ENCODE measurements around the gene PYGO2. TPM values are rescaled to one million over a fixed set of nuclear protein-coding genes. Genes with fewer than 3 reads are reported as not detected.
"Not testable (repeated sequence)": the region's sequence is repeated elsewhere in the genome, so short reads cannot be mapped to it uniquely, and the experiment has no call there.

PYGO2 gene
- total RNA-seq, 1 donor: 18.5 TPM

DNA sequence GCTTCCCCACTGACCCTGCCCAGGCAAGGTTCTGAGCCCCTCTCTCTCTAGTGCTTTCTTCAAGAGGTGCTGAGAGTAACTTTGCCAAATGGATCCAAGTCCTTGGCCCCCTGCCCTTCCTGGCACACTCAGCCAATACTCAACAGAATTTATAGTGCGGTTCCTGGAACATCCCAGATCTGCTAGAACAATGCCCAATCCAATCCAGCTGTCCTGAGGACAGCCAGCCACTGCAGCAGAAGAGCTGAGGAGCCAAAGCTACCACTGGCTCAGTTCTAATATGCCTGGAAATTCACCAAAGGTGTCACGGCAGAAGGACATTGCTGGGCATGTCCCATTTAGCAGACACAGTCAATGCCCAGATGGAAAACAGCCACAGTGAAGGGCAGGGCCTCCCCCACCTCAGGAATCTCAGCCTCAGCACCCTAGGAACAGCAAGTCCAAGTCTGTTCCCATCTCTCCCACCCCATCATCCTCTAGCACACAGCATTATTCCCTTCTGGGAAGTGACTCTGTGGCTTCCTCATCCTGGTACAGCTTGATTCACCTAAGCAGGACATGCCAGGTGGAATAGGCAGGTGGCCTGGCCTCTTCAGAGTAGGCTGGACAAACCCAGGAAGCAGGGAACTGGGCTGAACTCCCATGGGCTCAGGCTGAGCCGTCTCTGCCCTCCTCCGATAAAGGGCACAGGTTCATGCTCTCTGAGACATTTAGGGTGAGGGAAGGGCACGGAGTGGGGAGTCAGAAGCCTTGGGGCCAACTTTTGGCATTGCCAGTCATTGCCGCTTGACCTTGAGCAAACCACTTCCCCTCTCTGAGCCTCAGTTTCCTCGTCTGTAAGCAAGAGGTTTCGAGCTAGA, 49.7 kb downstream of the PYGO2 start:
- no peak overlapping the region for H3K27ac ChIP-seq (ENCODE audit: low read depth, low read length)
- H3K36me3 ChIP-seq (ENCODE audit: insufficient read depth, low read length): no peaks in the 10 kb centered on the region
- no peaks in the 10 kb centered on the region for H3K27me3 ChIP-seq (ENCODE audit: insufficient read depth, low read length)
- no peak overlapping the region for H2AFZ ChIP-seq (ENCODE audit: low read length)
- no peak overlapping the region for H3K4me2 ChIP-seq (ENCODE audit: insufficient read depth, low read length)
- H3K9me3 ChIP-seq (ENCODE audit: low read depth, low read length): no peaks in the 10 kb centered on the region
- H3K79me2 ChIP-seq (ENCODE audit: insufficient read depth, low read length): no peaks in the 10 kb centered on the region
- no peak overlapping the region for H3K4me3 ChIP-seq (ENCODE audit: insufficient read depth, low read length)
- H3K4me1 ChIP-seq (ENCODE audit: insufficient read depth, low read length): no peaks in the 10 kb centered on the region
- no peak for DNase-seq (ENCODE audit: insufficient read length, low spot score, missing footprints)
- TF ChIP-seq, protein P1, sequence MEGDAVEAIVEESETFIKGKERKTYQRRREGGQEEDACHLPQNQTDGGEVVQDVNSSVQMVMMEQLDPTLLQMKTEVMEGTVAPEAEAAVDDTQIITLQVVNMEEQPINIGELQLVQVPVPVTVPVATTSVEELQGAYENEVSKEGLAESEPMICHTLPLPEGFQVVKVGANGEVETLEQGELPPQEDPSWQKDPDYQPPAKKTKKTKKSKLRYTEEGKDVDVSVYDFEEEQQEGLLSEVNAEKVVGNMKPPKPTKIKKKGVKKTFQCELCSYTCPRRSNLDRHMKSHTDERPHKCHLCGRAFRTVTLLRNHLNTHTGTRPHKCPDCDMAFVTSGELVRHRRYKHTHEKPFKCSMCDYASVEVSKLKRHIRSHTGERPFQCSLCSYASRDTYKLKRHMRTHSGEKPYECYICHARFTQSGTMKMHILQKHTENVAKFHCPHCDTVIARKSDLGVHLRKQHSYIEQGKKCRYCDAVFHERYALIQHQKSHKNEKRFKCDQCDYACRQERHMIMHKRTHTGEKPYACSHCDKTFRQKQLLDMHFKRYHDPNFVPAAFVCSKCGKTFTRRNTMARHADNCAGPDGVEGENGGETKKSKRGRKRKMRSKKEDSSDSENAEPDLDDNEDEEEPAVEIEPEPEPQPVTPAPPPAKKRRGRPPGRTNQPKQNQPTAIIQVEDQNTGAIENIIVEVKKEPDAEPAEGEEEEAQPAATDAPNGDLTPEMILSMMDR (IDR thresholded peaks at IDR 0.05; ENCODE audit: extremely low read depth, low read depth, low read length): no peak
- no peaks in the 10 kb centered on the region for H4K20me1 ChIP-seq (ENCODE audit: insufficient read depth, low read length)

DNA sequence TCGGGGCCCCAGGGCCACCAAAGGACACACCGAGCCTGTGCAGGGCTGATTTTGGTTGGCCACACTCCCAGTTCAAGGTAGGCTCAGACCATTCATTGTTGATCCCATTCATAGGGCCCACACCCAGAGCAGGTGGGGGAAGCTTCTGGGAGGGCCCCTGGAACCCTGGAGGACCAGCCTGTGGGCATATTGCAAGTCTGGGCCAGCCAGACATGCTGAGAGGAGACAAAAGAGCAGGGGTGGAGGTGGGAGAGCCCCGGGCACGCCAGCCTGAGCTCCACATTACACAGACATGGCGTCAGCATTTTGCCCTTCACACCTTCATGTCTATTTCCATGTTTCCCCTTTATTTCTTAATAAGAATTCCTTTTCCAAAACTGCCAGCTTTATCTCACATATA, 50.7 kb downstream of the PYGO2 start:
- Histone ChIP-seq H3K4me3 (ENCODE audit: insufficient read depth, low read length) (no peak overlapping the region), H3K9me3 (ENCODE audit: low read depth, low read length) (no peaks in the 10 kb centered on the region), H3K27me3 (ENCODE audit: insufficient read depth, low read length) (no peaks in the 10 kb centered on the region), H3K4me2 (ENCODE audit: insufficient read depth, low read length) (no peak overlapping the region), H3K79me2 (ENCODE audit: insufficient read depth, low read length) (no peaks in the 10 kb centered on the region), H3K4me1 (ENCODE audit: insufficient read depth, low read length) (no peaks in the 10 kb centered on the region), H2AFZ (ENCODE audit: low read length) (no peak overlapping the region), H3K27ac (ENCODE audit: low read depth, low read length) (no peak overlapping the region), H4K20me1 (ENCODE audit: insufficient read depth, low read length) (no peaks in the 10 kb centered on the region), H3K36me3 (ENCODE audit: insufficient read depth, low read length) (no peaks in the 10 kb centered on the region)
- DNase-seq (ENCODE audit: insufficient read length, low spot score, missing footprints): no peak
- TF ChIP-seq, protein P1 (IDR thresholded peaks at IDR 0.05; ENCODE audit: extremely low read depth, low read depth, low read length): no peak

DNA sequence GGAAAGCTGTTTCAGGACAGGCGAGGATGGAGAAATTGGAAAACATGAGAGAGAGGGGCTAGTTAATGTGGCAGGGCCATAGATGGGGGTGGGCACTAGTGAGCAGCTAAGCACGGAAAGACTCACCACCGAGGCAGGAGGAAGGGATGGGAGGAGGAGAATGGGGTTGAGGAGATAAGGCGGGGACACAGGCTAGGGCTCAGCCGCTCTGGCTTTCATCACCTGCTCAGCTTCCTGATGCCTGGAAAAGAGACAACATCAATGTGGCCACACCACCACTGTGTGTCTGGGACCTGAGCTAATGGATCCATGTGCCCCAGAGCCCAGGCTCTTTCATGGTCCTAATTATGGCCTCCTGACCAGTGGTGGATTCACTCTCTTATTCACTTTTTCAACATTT, 52.6 kb downstream of the PYGO2 start:
- no peaks in the 10 kb centered on the region for H3K36me3 ChIP-seq (ENCODE audit: insufficient read depth, low read length)
- no peaks in the 10 kb centered on the region for H3K27me3 ChIP-seq (ENCODE audit: insufficient read depth, low read length)
- no peaks in the 10 kb centered on the region for H3K79me2 ChIP-seq (ENCODE audit: insufficient read depth, low read length)
- H3K4me3 ChIP-seq (ENCODE audit: insufficient read depth, low read length): no peak overlapping the region
- H2AFZ ChIP-seq (ENCODE audit: low read length): no peak overlapping the region
- H3K9me3 ChIP-seq (ENCODE audit: low read depth, low read length): no peaks in the 10 kb centered on the region
- no peaks in the 10 kb centered on the region for H4K20me1 ChIP-seq (ENCODE audit: insufficient read depth, low read length)
- no peaks in the 10 kb centered on the region for H3K4me1 ChIP-seq (ENCODE audit: insufficient read depth, low read length)
- TF ChIP-seq, protein P1 (IDR thresholded peaks at IDR 0.05; ENCODE audit: extremely low read depth, low read depth, low read length): no peak
- H3K27ac ChIP-seq (ENCODE audit: low read depth, low read length): no peak overlapping the region
- H3K4me2 ChIP-seq (ENCODE audit: insufficient read depth, low read length): no peak overlapping the region
- no peak for DNase-seq (ENCODE audit: insufficient read length, low spot score, missing footprints)

DNA sequence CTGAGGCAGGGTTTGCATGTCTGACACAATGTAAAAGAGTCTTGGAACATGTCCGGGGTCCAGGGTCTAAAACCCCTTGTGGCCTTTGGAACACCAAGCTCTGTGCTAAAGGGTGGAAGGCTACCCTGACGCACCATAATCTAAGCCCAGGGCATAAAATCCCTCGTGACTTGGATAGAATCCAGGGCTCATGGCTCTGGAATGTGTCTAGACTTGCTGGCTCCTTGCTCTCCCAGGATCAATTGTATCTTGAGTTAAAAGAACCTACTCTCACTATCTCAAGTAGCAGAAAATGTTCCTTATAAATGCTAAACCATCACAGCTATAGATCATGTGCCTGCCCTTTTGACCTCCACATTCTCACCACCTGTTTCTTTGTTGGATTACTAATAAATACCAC, 53.5 kb downstream of the PYGO2 start:
- not testable (repeated sequence) for H3K4me1 ChIP-seq (ENCODE audit: insufficient read depth, low read length); H3K9me3 ChIP-seq (ENCODE audit: low read depth, low read length); H3K79me2 ChIP-seq (ENCODE audit: insufficient read depth, low read length); H3K27me3 ChIP-seq (ENCODE audit: insufficient read depth, low read length); H2AFZ ChIP-seq (ENCODE audit: low read length); H3K4me3 ChIP-seq (ENCODE audit: insufficient read depth, low read length); H3K36me3 ChIP-seq (ENCODE audit: insufficient read depth, low read length); H3K27ac ChIP-seq (ENCODE audit: low read depth, low read length); DNase-seq (ENCODE audit: insufficient read length, low spot score, missing footprints); H4K20me1 ChIP-seq (ENCODE audit: insufficient read depth, low read length); H3K4me2 ChIP-seq (ENCODE audit: insufficient read depth, low read length)

Small RNAs within 50 kb of the gene (small RNA-seq; reads per million reads assigned to genes)
- not detected for gene MIR4258
- not detected for gene RF00017

Other genes starting within 250 kb of the PYGO2 start
- under 0.01 TPM in 2 replicates for gene KCNN3, start 91.5 kb downstream of the PYGO2 start, total RNA-seq
- gene PMVK, start 25.1 kb downstream of the PYGO2 start, total RNA-seq: 6.2 and 6.5 TPM in 2 replicates
- gene PBXIP1, start 5.7 kb downstream of the PYGO2 start, total RNA-seq: 90.1 and 92.8 TPM in 2 replicates
- 230 and 239 TPM in 2 replicates for gene SHC1, start 9.0 kb upstream of the PYGO2 start, total RNA-seq
- gene CKS1B, start 12.9 kb upstream of the PYGO2 start, total RNA-seq: 23.2 and 23.3 TPM in 2 replicates
- gene FLAD1, start 21.6 kb upstream of the PYGO2 start, total RNA-seq: 17.1 and 20.6 TPM in 2 replicates
- 0.88 TPM in 1 of 2 replicates, not detected in the other for gene LENEP, start 31.8 kb upstream of the PYGO2 start, total RNA-seq
- gene ZBTB7B, start 41.0 kb upstream of the PYGO2 start, total RNA-seq: 18.6 and 23.5 TPM in 2 replicates
- not detected in 2 replicates for gene DCST2, start 72.0 kb upstream of the PYGO2 start, total RNA-seq
- gene DCST1, start 72.0 kb upstream of the PYGO2 start, total RNA-seq: not detected in 2 replicates
- gene ADAM15, start 89.5 kb upstream of the PYGO2 start, total RNA-seq: 89.0 and 101 TPM in 2 replicates
- gene EFNA4, start 102.0 kb upstream of the PYGO2 start, total RNA-seq: 3.5 and 3.6 TPM in 2 replicates
- 1.4 and 2.1 TPM in 2 replicates for gene EFNA3, start 117.1 kb upstream of the PYGO2 start, total RNA-seq
- gene EFNA1, start 166.1 kb upstream of the PYGO2 start, total RNA-seq: 0.36 and 0.88 TPM in 2 replicates
- gene SLC50A1, start 174.1 kb upstream of the PYGO2 start, total RNA-seq: 34.5 and 38.0 TPM in 2 replicates
- gene DPM3, start 178.7 kb upstream of the PYGO2 start, total RNA-seq: 15.9 and 34.4 TPM in 2 replicates
- 112 and 117 TPM in 2 replicates for gene KRTCAP2, start 211.5 kb upstream of the PYGO2 start, total RNA-seq
- gene TRIM46, start 212.1 kb upstream of the PYGO2 start, total RNA-seq: 3.2 and 3.3 TPM in 2 replicates
- gene THBS3, start 246.1 kb upstream of the PYGO2 start, total RNA-seq: 61.9 and 66.6 TPM in 2 replicates
- gene MTX1, start 246.9 kb upstream of the PYGO2 start, total RNA-seq: 37.4 and 42.7 TPM in 2 replicates